ENCODE results near the gene PCID2. TPM values are rescaled to one million over a fixed set of nuclear protein-coding genes. Genes with fewer than 3 reads are reported as not detected.

The PCID2 gene
- total RNA-seq, 1 donor: 48.5 TPM

- no peak for DNase-seq (ENCODE audit: insufficient read length, low spot score, missing footprints)
- no peaks in the 10 kb centered on the region for H3K79me2 ChIP-seq (ENCODE audit: insufficient read depth, low read length)
- H2AFZ ChIP-seq (ENCODE audit: low read length): no peak overlapping the region
- no peak overlapping the region for H3K4me3 ChIP-seq (ENCODE audit: insufficient read depth, low read length)
- no peak for TF ChIP-seq CTCF (IDR thresholded peaks at IDR 0.05; ENCODE audit: extremely low read depth, low read depth, low read length)
- no peak overlapping the region for H3K4me2 ChIP-seq (ENCODE audit: insufficient read depth, low read length)
- H3K27ac ChIP-seq (ENCODE audit: low read depth, low read length): no peak overlapping the region
- no peaks in the 10 kb centered on the region for H3K9me3 ChIP-seq (ENCODE audit: low read depth, low read length)
- peaks cover 47% of the 10 kb centered on the region for H3K27me3 ChIP-seq (ENCODE audit: insufficient read depth, low read length)
- H3K36me3 ChIP-seq (ENCODE audit: insufficient read depth, low read length): no peaks in the 10 kb centered on the region
- no peaks in the 10 kb centered on the region for H4K20me1 ChIP-seq (ENCODE audit: insufficient read depth, low read length)
- no peaks in the 10 kb centered on the region for H3K4me1 ChIP-seq (ENCODE audit: insufficient read depth, low read length)
Observed at GRCh38 chr13:113137691-113138298, 70.7 kb downstream of the PCID2 start.

- H3K4me2 ChIP-seq (ENCODE audit: insufficient read depth, low read length): no peak overlapping the region
- no peaks in the 10 kb centered on the region for H3K36me3 ChIP-seq (ENCODE audit: insufficient read depth, low read length)
- H3K79me2 ChIP-seq (ENCODE audit: insufficient read depth, low read length): no peaks in the 10 kb centered on the region
- H3K4me3 ChIP-seq (ENCODE audit: insufficient read depth, low read length): no peak overlapping the region
- no peaks in the 10 kb centered on the region for H4K20me1 ChIP-seq (ENCODE audit: insufficient read depth, low read length)
- no peak overlapping the region for H2AFZ ChIP-seq (ENCODE audit: low read length)
- TF ChIP-seq CTCF (IDR thresholded peaks at IDR 0.05; ENCODE audit: extremely low read depth, low read depth, low read length): no peak
- H3K27ac ChIP-seq (ENCODE audit: low read depth, low read length): no peak overlapping the region
- H3K4me1 ChIP-seq (ENCODE audit: insufficient read depth, low read length): no peaks in the 10 kb centered on the region
- H3K9me3 ChIP-seq (ENCODE audit: low read depth, low read length): no peaks in the 10 kb centered on the region
- peaks cover 60% of the 10 kb centered on the region for H3K27me3 ChIP-seq (ENCODE audit: insufficient read depth, low read length)
- DNase-seq (ENCODE audit: insufficient read length, low spot score, missing footprints): no peak
Observed at GRCh38 chr13:113135281-113135760, 73.1 kb downstream of the PCID2 start.

- TF ChIP-seq CTCF (IDR thresholded peaks at IDR 0.05; ENCODE audit: extremely low read depth, low read depth, low read length): no peak
- no peak overlapping the region for H3K27ac ChIP-seq (ENCODE audit: low read depth, low read length)
Observed at GRCh38 chr13:113129921-113130750, 78.3 kb downstream of the PCID2 start.

GRCh38 chr13:113129480-113129879 lies 79.0 kb downstream of the PCID2 start:
- peaks cover 33% of the 10 kb centered on the region for H3K27me3 ChIP-seq (ENCODE audit: insufficient read depth, low read length)
- H3K4me2 ChIP-seq (ENCODE audit: insufficient read depth, low read length): peak overlapping the region; percentile 74
- DNase-seq (ENCODE audit: insufficient read length, low spot score, missing footprints): no peak
- no peaks in the 10 kb centered on the region for H3K4me1 ChIP-seq (ENCODE audit: insufficient read depth, low read length)
- H3K79me2 ChIP-seq (ENCODE audit: insufficient read depth, low read length): no peaks in the 10 kb centered on the region
- H3K27ac ChIP-seq (ENCODE audit: low read depth, low read length): no peak overlapping the region
- TF ChIP-seq CTCF (IDR thresholded peaks at IDR 0.05; ENCODE audit: extremely low read depth, low read depth, low read length): no peak
- H4K20me1 ChIP-seq (ENCODE audit: insufficient read depth, low read length): no peaks in the 10 kb centered on the region
- no peaks in the 10 kb centered on the region for H3K9me3 ChIP-seq (ENCODE audit: low read depth, low read length)
- H3K4me3 ChIP-seq (ENCODE audit: insufficient read depth, low read length): peak overlapping the region; percentile 61
- H2AFZ ChIP-seq (ENCODE audit: low read length): peak overlapping the region; percentile 84
- H3K36me3 ChIP-seq (ENCODE audit: insufficient read depth, low read length): no peaks in the 10 kb centered on the region

More at GRCh38 chr13:113129921-113130750, 78.3 kb downstream of the PCID2 start:
- Histone ChIP-seq H3K4me3 (ENCODE audit: insufficient read depth, low read length) (peak overlapping the region; percentile 61), H3K36me3 (ENCODE audit: insufficient read depth, low read length) (no peaks in the 10 kb centered on the region), H3K79me2 (ENCODE audit: insufficient read depth, low read length) (no peaks in the 10 kb centered on the region), H3K4me2 (ENCODE audit: insufficient read depth, low read length) (peak overlapping the region; percentile 74), H3K9me3 (ENCODE audit: low read depth, low read length) (no peaks in the 10 kb centered on the region), H3K4me1 (ENCODE audit: insufficient read depth, low read length) (no peaks in the 10 kb centered on the region), H3K27me3 (ENCODE audit: insufficient read depth, low read length) (peaks cover 33% of the 10 kb centered on the region), H4K20me1 (ENCODE audit: insufficient read depth, low read length) (no peaks in the 10 kb centered on the region), H2AFZ (ENCODE audit: low read length) (peak overlapping the region; percentile 84)
- peak; percentile 93 for DNase-seq (ENCODE audit: insufficient read length, low spot score, missing footprints)
